B cell (primary cell): Measurements from ENCODE around the gene VWA5B2. TPM values are rescaled to one million over a fixed set of nuclear protein-coding genes. Genes with fewer than 3 reads are reported as not detected.

Source experiments
- ATAC-seq: fragments of 200-7000 bp; cut with Tn5 transposase; one replicate; pipeline ENCODE4 v1.10.0; 2021; ENCODE audit warnings: low read depth, mild to moderate bottlenecking, moderate number of reproducible peaks, moderate library complexity
- CTCF ChIA-PET: fragments of 350-600 bp; sonication (Branson Sonifier 250); formaldehyde crosslinking; loops from one replicate; lab custom pipeline; 2021; ENCODE audit warnings: antibody characterized with exemption, inconsistent platforms; lab: Charles Lee
- POLR2A ChIA-PET: fragments of 350-600 bp; sonication (Branson Sonifier 250); formaldehyde crosslinking; loops from one replicate; lab custom pipeline; 2021; ENCODE audit warnings: antibody characterized with exemption; lab: Charles Lee
- DNase-seq: peaks from one replicate; pipeline ENCODE4 v3.0.0; 2013
- H2AFZ ChIP-seq: 2 replicates; pipeline ENCODE4 v1.6.1; 2012; ENCODE audit warnings: mild to moderate bottlenecking, low read depth, low read length; ENCODE audit not compliant: insufficient read depth, poor library complexity, severe bottlenecking
- H3K27ac ChIP-seq, 2 donors: 1 replicate in 1 of 2; 2 replicates in 1 of 2; pipeline ENCODE4 v1.5.1; 2012 to 2013; ENCODE audit warnings: low read length in 2 of 2, mild to moderate bottlenecking in 2 of 2, moderate library complexity in 1 of 2
- H3K27me3 ChIP-seq, 4 experiments: fragments of 200-600 bp in 1 of 4; sonication (generic) in 1 of 4; replicated peaks in 1 of 4; 1 replicate in 2 of 4; 2 replicates in 2 of 4; pipeline versions ENCODE4 v1.6.1 to v1.7.0; 2013 to 2016; ENCODE audit warnings: low read length in 3 of 4, mild to moderate bottlenecking in 2 of 4, mixed read lengths in 1 of 4, moderate library complexity in 1 of 4; ENCODE audit not compliant: insufficient read depth in 4 of 4, control insufficient read depth in 3 of 4; ENCODE audit errors: control extremely low read depth in 1 of 4
- H3K36me3 ChIP-seq, 2 experiments: replicated peaks in 1 of 2; 1 replicate in 1 of 2; 2 replicates in 1 of 2; pipeline versions ENCODE4 v1.6.1 to v1.7.1; 2013; ENCODE audit warnings: low read length in 1 of 2; ENCODE audit not compliant: insufficient read depth in 2 of 2, control insufficient read depth in 1 of 2; ENCODE audit errors: control extremely low read depth in 1 of 2, extremely low read depth in 1 of 2
- H3K4me1 ChIP-seq, 2 donors: fragments of 200-600 bp in 1 of 2; sonication (generic) in 1 of 2; 1 replicate in 1 of 2; 2 replicates in 1 of 2; pipeline versions ENCODE4 v1.5.1 to v1.6.1; 2013 to 2017; ENCODE audit warnings: low read length in 2 of 2; ENCODE audit not compliant: control insufficient read depth in 2 of 2, insufficient read depth in 2 of 2
- H3K4me2 ChIP-seq: replicated peaks from 2 replicates; pipeline ENCODE3; 2012; ENCODE audit warnings: mild to moderate bottlenecking, low read depth, low read length; ENCODE audit not compliant: poor library complexity, severe bottlenecking
- H3K4me3 ChIP-seq, 5 experiments: fragments of 200-600 bp in 1 of 5; sonication (generic) in 1 of 5; 1 replicate in 3 of 5; 2 replicates in 2 of 5; pipeline versions ENCODE4 v1.5.1 to v1.7.0; 2011 to 2016; ENCODE audit warnings: low read length in 4 of 5, mild to moderate bottlenecking in 4 of 5, low read depth in 2 of 5, control low read depth in 1 of 5, moderate library complexity in 1 of 5; ENCODE audit not compliant: insufficient read depth in 1 of 5; ENCODE audit errors: control extremely low read depth in 1 of 5, extremely low read depth in 1 of 5
- H3K79me2 ChIP-seq: fragments of 200-600 bp; sonication (generic); one replicate; pipeline ENCODE4 v1.6.0; 2016; ENCODE audit warnings: low read length; ENCODE audit not compliant: control insufficient read depth, insufficient read depth
- H3K9ac ChIP-seq: fragments of 200-600 bp; sonication (generic); 2 replicates; pipeline ENCODE4 v1.6.1; 2017; ENCODE audit warnings: mild to moderate bottlenecking, low read length, moderate library complexity
- H3K9me3 ChIP-seq, 3 donors: one replicate each; pipeline versions ENCODE4 v1.6.1 to v1.7.1; 2013; ENCODE audit warnings: low read length in 2 of 3; ENCODE audit not compliant: control insufficient read depth in 2 of 3, insufficient read depth in 1 of 3; ENCODE audit errors: control extremely low read depth in 1 of 3
- H4K20me1 ChIP-seq: 2 replicates; pipeline ENCODE4 v1.6.0; 2012; ENCODE audit warnings: mild to moderate bottlenecking, low read length; ENCODE audit not compliant: insufficient read depth, control insufficient read depth, poor library complexity, severe bottlenecking
- H3K27ac Mint-ChIP-seq: one replicate; pipeline ENCODE4 v1.8.0; 2021; ENCODE audit warnings: mixed read lengths
- H3K27me3 Mint-ChIP-seq: one replicate; pipeline ENCODE4 v1.8.0; 2021; ENCODE audit warnings: mixed read lengths
- H3K4me1 Mint-ChIP-seq: one replicate; pipeline ENCODE4 v1.8.0; 2021; ENCODE audit warnings: mixed read lengths
- H3K4me3 Mint-ChIP-seq: one replicate; pipeline ENCODE4 v1.8.0; 2021; ENCODE audit warnings: mixed read lengths
- H3K9me3 Mint-ChIP-seq: one replicate; pipeline ENCODE4 v1.8.0; 2022; ENCODE audit warnings: mixed read lengths; ENCODE audit not compliant: insufficient read depth
- CTCF ChIP-seq: fragments of 200-600 bp; IDR thresholded peaks from one replicate; pipeline ENCODE4 v1.8.0; 2022; ENCODE audit warnings: antibody characterized with exemption, mild to moderate bottlenecking
- EZH2 ChIP-seq: IDR thresholded peaks from 2 replicates; pipeline ENCODE4 v1.6.1; 2012; ENCODE audit warnings: borderline replicate concordance, low read depth, mild to moderate bottlenecking, moderate library complexity, low read length; ENCODE audit not compliant: insufficient read depth, poor library complexity, severe bottlenecking
- WGBS: methylation state at CpG from one replicate; pipeline ENCODE4 v1.1.5; 2013; ENCODE audit warnings: missing lambda C conversion rate; ENCODE audit not compliant: insufficient coverage; 5-methylcytosine and 5-hydroxymethylcytosine counted together
- intact Hi-C: fragments of 100-400 bp; cut with micrococcal nuclease; formaldehyde crosslinking; loops from one replicate; pipeline ENCODE4 v1.10.0; 2022
- polyA plus RNA-seq: library from polyadenylated mRNA; depleted of rRNA; stranded (reverse); fragments of >200 nt; gene quantifications from 2 replicates; pipeline ENCODE4 v1.2.3, GENCODE V29; 2012
- total RNA-seq, 2 donors: library from RNA; stranded (reverse); fragments of 120-200 nt in 1 of 2; gene quantifications; 1 replicate in 1 of 2; 2 replicates in 1 of 2; pipeline versions ENCODE4 v1.2.3 to v1.2.4, GENCODE V29; 2013 to 2022

The VWA5B2 gene
- total and polyA plus RNA-seq, 2 donors (not counting 1 experiment from before 2014, with no cell fraction given) = 0.10 to 0.37 TPM

- Histone ChIP-seq H3K4me2 (peak overlapping the region; percentile 100), H3K9ac (peak overlapping the region; percentile 72), H3K4me3 (peak overlapping the region in 3 of 5 experiments; percentile 59 to 74 (median 60)), H3K36me3 (no peaks in the 10 kb centered on the region), H3K27ac (no peak overlapping the region), H3K79me2 (no peaks in the 10 kb centered on the region), H3K4me1 (peaks cover 15 to 25% of the 10 kb centered on the region in 2 donors), H2AFZ (peak overlapping the region; percentile 82), H3K27me3 (peaks cover 0 to 68% (median 38%) of the 10 kb centered on the region in 4 experiments), H4K20me1 (no peaks in the 10 kb centered on the region), H3K9me3 (peaks cover 0 to 3% (median 0%) of the 10 kb centered on the region in 3 donors)
- 50% methylated on average over 3 of the region's 12 CpGs for WGBS
- H3K4me1 Mint-ChIP-seq = peaks cover 20% of the 10 kb centered on the region
- TF ChIP-seq EZH2 (no peak), CTCF (no peak)
- ChIA-PET POLR2A (no interaction called here), CTCF (interaction anchor here (0.8 to 3.4 kb wide), 30 partner anchors 8 to 344 kb away, joined by 3 to 23 read pairs (median 5); partner anchors contain the start of genes ABCC5, ABCF3, ALG3 and EEF1AKMT4)
- no peak overlapping the region for H3K27ac Mint-ChIP-seq
- peak; percentile 26 for DNase-seq
- ATAC-seq = no peak
- no peaks in the 10 kb centered on the region for H3K9me3 Mint-ChIP-seq
- peak overlapping the region; percentile 82 for H3K4me3 Mint-ChIP-seq
- peaks cover 48% of the 10 kb centered on the region for H3K27me3 Mint-ChIP-seq
- intact Hi-C loops = loop anchor here (1.0 to 5.0 kb wide), 5 partner anchors 42 to 344 kb away; partner anchors contain the start of genes ABCF3, AP2M1, EIF2B5 and PARL
Observed at GRCh38 chr3:184228376-184229137, 828 bp upstream of the VWA5B2 start.
